Eye (tissue), 1 donor: ENCODE measurements around the gene MRAP.

Experiments
- DNase-seq: peaks from one replicate; pipeline ENCODE4 v3.0.0-alpha.2; 2015

MRAP gene

GRCh38 chr21:32328595-32328994 is 29.9 kb downstream of the MRAP start:
- no peak for DNase-seq

- DNase-seq = no peak
Measured at GRCh38 chr21:32329331-32329730, 30.7 kb downstream of the MRAP start.

- no peak for DNase-seq
Measured at GRCh38 chr21:32329776-32330175, 31.1 kb downstream of the MRAP start.

- peak; percentile 41 for DNase-seq
Measured at GRCh38 chr21:32330784-32331311, 32.2 kb downstream of the MRAP start.

- no peak for DNase-seq
Measured at GRCh38 chr21:32331444-32332305, 33.0 kb downstream of the MRAP start.

GRCh38 chr21:32332463-32332951 is 33.9 kb downstream of the MRAP start:
- DNase-seq = no peak

- no peak for DNase-seq
Measured at GRCh38 chr21:32333953-32334673, 35.5 kb downstream of the MRAP start.

- peak; percentile 80 for DNase-seq
Measured at GRCh38 chr21:32334980-32335531, 36.4 kb downstream of the MRAP start.

GRCh38 chr21:32335601-32336575 is 37.2 kb downstream of the MRAP start:
- DNase-seq = peak; percentile 38

GRCh38 chr21:32336711-32337110 is 38.1 kb downstream of the MRAP start:
- no peak for DNase-seq

GRCh38 chr21:32337206-32337605 is 38.6 kb downstream of the MRAP start:
- no peak for DNase-seq

GRCh38 chr21:32338209-32338921 is 39.7 kb downstream of the MRAP start:
- no peak for DNase-seq

- DNase-seq = no peak
Measured at GRCh38 chr21:32340863-32341848, 42.5 kb downstream of the MRAP start.

GRCh38 chr21:32346951-32347350 is 48.3 kb downstream of the MRAP start:
- no peak for DNase-seq

GRCh38 chr21:32347351-32347750 is 48.7 kb downstream of the MRAP start:
- DNase-seq = no peak

GRCh38 chr21:32347977-32348376 is 49.3 kb downstream of the MRAP start:
- no peak for DNase-seq

GRCh38 chr21:32348604-32349332 is 50.1 kb downstream of the MRAP start:
- no peak for DNase-seq

GRCh38 chr21:32349333-32349944 is 50.8 kb downstream of the MRAP start:
- no peak for DNase-seq
